GM21825 (cell line): Measurements from ENCODE around the gene SMAD3.

Experiments
- ATAC-seq: cut with Tn5 transposase; IDR thresholded peaks from one replicate; pipeline ENCODE4 v1.9.1; 2021; ENCODE audit warnings: mild to moderate bottlenecking, moderate library complexity; ENCODE audit not compliant: unreplicated experiment

Gene SMAD3

GRCh38 chr15:67035886-67036285 is 29.5 kb upstream of the SMAD3 start:
- ATAC-seq: no peak

DNA sequence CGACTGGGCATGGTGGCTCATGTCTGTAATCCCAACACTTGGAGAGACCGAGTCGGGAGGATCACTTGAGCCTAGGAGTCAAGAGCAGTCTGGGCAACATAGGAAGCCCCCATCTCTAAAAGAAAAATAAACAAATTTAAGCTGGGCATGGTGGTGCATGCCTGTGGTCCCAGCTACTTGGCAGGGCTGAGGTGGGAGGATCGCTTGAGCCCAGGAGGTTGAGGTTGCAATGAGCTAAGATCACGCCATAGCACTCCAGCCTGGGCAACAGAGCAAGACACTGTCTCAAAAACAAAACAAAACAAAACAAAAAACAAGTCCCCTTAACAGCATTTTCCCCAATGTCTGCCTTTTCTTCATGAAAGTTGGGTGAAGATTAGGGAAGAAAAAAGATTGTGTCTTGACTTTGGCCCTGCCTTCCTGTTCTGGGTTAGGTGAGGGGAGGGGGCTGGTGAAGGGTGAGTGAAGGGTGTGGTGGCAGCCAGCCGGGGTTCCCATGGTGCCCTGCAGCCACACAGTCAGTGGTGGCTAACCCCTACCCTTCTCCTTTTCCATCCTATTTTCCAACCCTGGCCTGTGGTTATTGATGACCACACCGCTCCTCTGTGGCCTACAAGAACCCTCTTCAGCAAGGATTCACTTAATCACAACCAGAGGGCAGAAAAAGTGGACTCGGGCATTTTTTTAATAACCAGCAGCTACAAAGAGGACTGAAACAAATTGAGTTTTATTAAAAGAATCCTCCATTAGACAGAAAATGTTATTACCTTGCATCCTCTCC is 28.4 kb upstream of the SMAD3 start:
- ATAC-seq: no peak

DNA sequence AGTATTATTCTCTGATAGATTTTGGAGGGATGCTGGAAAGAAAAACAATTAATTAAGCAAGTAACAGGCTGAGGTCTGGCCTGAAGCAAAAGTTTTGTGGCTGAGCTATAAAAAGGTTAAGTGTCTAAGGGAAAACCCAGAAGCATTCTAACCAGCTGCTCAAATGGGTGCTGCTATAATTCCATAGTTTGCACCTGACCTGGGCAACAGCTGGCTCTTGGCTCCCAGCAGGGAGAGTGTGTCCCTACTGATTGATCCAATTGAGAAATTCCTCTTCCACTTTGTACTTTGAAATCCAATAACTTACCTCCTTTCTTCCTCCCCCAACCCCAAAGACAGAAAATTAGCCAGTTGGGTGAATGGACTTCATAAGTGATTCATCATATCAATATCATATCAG is 27.7 kb upstream of the SMAD3 start:
- no peak for ATAC-seq

DNA sequence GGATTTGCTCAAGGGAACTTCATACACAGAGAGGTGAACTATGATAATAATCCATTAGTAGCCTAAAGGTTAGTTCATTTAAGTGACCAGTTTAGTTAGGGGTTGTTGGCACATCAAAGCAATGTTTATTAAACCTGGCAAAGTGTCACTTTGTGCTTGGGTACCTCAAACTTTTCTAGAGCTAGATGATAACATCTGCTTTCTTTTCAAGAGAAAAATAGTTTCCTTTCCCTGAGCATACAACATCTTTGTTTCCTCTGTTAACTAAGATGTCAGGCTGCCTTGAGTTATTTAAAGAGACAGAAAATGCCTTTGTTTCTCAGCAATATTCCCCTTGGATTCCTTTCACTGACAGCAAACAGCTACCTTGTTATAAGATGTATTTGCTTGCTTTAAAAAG is 26.7 kb upstream of the SMAD3 start:
- no peak for ATAC-seq

DNA sequence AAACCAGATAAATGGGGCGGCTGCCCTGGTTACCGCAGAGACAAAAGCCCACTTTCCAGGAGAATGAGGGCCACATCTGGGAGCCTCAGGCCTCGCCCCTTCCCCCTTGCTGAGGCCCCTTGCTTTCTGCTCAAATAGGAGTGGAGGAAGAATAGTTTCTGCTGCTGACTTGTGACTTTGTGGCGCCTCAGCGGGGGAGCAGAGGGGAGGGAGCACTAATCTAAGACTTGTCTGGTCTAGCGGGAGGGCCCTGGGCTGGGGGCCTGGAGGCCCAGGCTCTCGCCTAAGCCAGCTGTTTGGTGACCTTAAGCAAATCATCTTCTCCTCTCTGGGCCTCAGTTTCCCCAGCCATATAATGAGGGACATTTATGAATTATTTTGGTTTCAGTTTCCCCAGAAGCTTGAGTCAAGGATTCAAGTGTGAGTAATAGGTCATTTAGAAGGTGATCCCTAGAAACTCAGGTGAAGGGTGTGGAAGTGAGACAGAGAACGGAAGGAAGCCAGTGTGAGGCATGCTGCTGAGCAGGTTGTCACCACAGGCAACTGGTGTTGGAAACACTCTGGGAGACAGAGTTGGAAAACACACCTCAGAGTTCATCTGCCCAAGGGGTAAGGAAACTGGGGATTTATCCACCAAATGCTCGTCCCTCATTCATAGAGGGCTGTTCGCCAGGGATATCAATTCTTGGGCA is 25.9 kb upstream of the SMAD3 start:
- ATAC-seq: no peak

- no peak for ATAC-seq
These were observed 25.1 kb upstream of the SMAD3 start for GRCh38 chr15:67040277-67040676.

DNA sequence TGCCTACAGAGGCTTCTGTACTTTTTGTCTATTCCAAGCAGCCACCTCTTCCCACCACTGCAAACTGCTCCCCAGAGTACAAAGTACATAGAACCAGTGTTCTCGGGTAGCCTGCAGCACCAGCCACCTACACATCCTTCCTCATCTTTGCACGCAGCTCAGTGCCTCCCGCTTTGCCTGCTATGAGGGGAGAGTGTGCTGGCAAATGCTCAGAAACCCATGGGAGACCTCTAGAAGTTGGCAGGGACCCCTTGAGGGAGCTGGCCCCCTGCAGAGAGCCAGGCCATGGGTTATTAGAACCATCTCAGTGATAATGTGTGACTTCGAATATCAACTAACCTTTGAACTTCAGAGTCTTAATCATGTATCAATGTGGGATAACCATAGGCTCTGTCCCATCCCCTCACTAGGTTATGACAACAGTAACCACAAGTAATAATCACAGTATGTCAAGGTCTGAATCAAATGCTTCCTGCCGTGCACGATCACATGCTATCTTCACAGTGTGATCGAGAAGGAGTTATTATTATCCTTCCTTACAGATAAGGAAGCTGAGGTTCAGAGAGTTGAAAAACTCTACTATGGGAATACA is 22.8 kb upstream of the SMAD3 start:
- ATAC-seq: no peak

GRCh38 chr15:67043939-67044771 is 21.2 kb upstream of the SMAD3 start:
- no peak for ATAC-seq

- no peak for ATAC-seq
These were observed 18.2 kb upstream of the SMAD3 start for GRCh38 chr15:67047149-67047661.

GRCh38 chr15:67048281-67049279 is 16.8 kb upstream of the SMAD3 start:
- no peak for ATAC-seq

DNA sequence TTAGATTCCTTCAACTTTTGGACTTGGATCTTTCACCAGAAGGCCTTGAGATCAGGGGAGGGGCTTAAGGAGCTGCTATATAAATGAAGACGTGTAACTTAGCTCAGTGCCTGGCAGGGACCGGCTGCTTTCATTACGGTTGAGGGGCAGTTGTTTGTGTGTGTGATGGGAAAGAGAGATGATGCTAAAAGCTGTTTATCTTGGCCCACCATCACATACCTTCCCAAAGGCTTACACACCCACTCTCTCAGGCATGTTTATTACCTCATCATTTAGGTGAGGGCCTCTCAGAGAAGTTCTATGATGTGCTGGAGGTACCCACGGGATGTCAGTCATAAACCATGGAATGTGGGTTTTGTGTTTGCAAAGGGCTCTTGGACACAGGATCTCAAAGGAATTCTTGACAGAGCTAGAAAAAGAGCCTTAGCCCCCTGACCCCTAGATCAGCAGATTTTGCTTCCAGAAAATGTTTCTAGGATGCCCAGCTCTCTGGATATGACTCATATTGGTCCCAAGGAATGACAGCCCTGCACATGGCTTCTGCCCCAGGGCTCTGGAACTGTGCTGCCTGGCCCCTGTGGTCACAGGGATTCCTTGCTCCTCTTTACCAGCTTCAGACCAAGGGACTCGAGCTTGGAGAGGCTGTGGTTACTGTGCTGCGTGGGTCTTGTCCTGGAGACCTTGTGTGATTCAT is 15.9 kb upstream of the SMAD3 start:
- no peak for ATAC-seq

DNA sequence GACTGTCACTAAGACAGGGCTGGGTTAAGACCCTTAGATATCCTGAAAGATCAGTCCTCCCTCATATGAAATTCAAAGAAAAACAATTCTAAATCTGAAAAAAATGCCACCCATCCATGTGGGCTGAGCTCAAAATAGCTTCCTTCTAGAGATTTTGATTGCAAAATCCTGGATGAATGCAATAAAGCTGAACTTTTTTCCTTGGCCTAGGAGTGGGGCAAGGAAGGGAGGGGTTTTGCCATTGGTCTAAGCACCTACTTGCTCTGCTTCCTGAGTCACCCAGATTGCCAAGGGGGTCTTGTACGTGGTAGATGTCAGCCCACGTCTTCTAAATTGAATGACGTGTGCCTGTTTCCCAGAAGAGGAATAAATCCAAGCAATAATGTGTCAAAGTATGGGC is 15.3 kb upstream of the SMAD3 start:
- no peak for ATAC-seq

GRCh38 chr15:67050522-67051087 is 14.8 kb upstream of the SMAD3 start:
- no peak for ATAC-seq

DNA sequence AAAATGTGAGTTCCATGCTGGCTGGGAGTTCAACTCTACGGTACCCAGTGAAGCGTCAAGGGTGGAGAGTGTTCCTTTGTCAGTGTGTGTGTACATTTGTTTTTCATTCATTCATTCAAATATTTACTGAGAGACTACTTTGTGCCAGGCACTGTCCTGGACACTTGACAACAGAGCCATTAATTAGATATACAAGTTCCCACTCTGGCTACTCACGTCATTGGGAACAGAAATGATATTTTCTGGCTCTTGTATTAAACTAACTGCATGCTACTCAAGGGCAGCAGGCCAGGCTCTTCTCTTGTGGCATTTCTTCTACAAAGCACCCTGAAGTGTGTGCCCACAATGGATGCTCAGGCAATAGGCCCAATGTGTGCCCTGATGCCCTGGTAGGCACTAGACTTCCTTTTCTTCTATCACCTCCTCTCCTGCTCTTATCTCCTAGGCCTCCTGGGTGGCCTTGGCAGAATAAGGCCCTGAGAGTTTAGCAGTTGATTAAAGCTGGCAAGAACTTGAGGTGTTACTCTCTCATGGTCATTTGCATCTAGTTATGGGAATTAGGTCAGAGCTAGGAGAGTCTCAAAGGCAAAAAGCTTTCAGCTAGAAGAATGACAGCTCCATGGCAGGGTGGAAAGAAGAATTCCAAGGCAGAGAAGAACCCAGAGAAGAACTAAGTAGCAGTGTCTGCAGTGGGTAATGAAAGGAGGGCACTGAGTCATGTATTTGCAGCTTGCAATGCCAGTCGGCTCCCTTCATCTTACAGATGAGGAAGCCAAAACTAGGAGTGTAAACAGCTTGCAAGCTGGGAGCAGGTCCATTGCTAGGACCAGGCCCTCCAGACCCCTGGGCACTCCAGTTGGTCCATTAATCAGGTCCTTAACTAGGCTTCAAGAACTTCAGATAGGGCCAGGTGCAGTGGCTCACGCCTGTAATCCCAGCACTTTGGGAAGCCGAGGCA is 14.0 kb upstream of the SMAD3 start:
- no peak for ATAC-seq

DNA sequence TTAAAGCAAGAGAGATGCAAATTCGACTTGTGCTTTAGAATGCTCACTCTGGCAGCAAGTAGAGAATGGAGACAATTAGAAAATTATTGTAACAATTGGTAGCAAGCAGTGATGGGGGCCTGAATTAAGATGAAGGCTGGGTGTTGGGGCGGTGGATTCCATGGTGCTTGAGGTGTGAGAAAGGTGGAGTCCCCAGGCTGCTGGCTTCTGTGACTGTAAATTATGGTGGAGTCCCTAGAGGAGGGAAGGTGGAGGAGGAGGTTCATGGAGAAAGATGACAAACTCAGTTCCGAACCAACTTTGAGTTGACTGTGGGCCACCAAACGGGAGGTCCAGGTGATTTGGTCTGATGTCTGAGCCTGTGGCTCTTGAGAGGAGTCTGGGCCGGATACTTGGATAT is 10.7 kb upstream of the SMAD3 start:
- no peak for ATAC-seq

- ATAC-seq: no peak
These were observed 6.3 kb upstream of the SMAD3 start for GRCh38 chr15:67059127-67059553.

DNA sequence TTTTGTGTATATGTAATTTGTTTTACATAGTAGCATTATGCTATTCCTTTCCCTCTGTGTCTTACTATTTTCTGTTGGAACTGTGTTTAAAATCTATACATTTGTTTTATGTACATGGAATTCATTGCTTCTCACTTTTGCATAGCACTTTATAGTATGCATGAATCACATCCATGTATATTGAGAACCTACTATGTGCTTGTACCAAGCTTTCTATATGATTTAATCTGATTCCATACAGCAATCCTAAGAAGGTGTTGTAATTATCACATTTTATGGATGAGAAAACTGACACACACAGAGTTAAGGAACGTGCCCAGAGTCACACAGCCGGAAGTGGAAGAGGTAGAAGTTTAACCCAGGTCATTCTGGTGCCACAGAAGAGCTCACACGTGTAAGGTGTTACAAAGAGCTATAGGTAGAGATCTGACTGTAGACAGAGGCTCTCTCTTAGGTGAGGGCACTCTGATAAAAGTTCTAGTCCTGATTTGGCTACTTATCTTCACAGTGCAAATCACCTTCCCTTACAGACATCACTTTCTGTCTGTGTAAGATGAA is 3.5 kb upstream of the SMAD3 start:
- no peak for ATAC-seq
